Activated CD8-positive, alpha-beta memory T cell treated with anti-CD3 and anti-CD28 coated beads for 1 hour (primary cell): ENCODE data around the gene PDXK.

Experiments
- DNase-seq, 2 donors: peaks; one replicate each; pipeline ENCODE4 v3.0.0-alpha.2; 2020; ENCODE audit warnings: low read depth in 1 of 2; ENCODE audit errors: extremely low read depth in 1 of 2

PDXK gene

GRCh38 chr21:43778469-43779335, 59.8 kb downstream of the PDXK start:
- DNase-seq: no peak

GRCh38 chr21:43779660-43780059, 60.7 kb downstream of the PDXK start:
- DNase-seq: no peak

- no peak for DNase-seq
These were observed 62.9 kb downstream of the PDXK start for GRCh38 chr21:43781846-43782245.

DNA sequence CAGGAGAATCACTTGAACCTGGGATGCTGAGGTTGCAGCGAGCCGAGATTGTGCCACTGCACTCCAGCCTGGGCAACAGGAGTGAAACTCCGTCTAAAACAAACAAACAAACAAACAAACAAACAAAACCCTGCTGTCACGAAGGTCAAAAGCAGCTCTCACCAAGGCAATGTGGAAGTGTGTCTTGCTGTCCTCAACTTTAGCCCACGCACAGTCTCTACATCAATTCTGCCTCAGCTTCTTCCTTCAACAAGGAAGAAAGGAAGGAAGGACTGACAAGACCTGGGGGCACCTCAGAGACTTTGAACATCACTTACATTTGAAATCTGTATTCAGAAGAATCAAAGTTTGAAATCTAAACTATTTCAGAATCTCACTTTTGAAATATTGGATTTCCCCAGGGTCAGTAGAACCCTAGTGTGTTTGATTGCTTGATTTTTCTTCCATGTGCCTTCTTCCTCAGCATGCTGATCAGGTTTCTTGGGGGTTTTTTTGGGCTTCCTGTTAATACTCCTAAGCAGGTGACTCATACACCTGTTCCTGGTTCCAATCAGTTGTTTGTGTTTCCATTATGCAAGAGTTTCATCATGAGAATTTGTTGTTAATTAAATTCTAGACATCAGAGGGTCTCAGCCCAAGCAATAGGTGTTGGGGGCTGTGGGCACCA, 63.6 kb downstream of the PDXK start:
- no peak for DNase-seq

GRCh38 chr21:43783098-43783700, 64.3 kb downstream of the PDXK start:
- no peak for DNase-seq

DNA sequence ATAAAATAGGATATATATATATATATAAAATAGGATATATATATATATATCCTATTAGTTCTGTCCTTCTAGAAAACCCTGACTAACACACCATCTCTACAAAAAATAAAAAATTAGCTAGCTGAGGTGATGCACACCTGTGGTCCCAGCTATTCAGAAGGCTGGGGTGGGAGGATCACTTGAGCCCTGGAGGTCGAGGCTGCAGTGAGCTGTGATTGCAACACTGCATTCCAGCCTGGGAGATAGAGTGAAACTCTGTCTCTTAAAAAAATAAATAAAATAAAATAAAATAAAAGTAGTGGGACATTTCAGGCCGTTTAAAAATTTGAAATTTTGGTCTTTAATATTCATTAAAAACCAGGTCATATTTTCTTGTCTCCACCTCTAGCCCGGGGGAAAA, 66.2 kb downstream of the PDXK start:
- no peak for DNase-seq

DNA sequence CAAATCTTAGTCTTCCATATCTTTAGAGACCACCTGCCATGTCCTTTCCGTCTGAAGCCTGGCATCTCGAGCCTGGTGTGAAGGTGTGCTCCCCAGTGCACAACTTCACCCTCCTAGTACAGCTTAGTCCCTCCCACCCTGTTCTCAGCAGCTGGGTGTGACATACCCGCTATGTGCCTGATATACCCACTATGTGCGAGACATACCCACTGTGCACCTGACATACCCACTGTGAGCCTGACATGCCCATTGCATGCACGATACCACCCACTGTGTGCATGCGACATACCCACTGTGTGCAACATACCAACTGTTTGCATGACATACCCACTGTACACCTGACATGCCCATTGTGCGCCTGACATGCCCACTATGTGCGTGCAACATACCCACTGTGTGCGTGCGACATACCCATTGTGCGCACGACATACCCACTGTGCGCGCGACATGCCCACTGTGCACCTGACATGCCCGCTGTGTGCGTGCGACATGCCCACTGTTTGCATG, 67.4 kb downstream of the PDXK start:
- no peak for DNase-seq

GRCh38 chr21:43786807-43787440, 68.0 kb downstream of the PDXK start:
- DNase-seq: no peak

- peak; percentile 77 to 94 for DNase-seq
These were observed 70.5 kb downstream of the PDXK start, which contains the start of gene RRP1 for GRCh38 chr21:43789276-43790009. Gene RRP1 (plus strand): TSS chr21:43789577. CDS start chr21:43789630, 53 bp downstream.

DNA sequence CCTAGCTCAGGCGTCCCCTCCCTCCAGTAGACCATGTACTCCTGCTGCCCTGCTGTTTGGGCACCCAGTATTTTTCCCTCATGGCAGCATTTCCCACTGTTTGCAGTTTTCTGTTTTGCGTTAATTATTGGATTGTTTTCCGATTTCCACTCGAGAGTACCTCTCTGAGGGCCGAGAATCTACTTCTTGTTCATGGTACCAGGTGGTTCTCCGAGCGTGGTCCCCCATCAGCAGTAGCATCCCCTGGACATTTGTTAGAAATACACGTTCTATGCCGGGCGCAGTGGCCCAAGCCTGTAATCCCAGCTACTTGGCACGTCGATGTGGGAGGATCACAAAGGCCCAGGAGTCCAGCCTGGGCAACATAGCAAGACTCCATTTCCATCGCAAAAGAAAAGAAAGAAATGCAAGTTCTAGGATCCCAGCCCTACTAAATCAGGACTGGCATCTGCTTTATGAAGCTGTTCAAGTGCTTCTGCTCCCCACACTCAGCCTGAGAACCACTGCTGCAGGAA, 71.1 kb downstream of the PDXK start:
- DNase-seq: no peak

GRCh38 chr21:43792406-43792805, 73.5 kb downstream of the PDXK start:
- no peak for DNase-seq

DNA sequence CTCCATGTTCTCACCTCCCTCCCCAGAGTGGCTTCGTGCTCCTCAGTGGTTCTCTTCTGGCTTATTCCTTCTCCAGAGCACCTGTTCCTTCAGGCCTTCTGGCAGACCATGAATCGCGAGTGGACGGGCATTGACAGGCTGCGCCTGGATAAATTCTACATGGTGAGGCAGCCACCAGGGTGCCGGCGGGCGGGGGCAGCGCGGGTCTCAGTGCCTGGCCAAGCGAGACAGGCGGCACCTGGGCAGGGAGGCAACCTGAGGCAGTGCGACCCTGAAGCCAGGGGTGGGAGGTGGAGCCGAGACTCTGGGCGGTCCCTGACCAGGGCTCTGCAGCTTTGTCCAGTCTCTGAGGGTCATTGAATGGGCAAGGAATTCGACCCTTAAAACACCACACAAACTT, 74.3 kb downstream of the PDXK start:
- no peak for DNase-seq

DNA sequence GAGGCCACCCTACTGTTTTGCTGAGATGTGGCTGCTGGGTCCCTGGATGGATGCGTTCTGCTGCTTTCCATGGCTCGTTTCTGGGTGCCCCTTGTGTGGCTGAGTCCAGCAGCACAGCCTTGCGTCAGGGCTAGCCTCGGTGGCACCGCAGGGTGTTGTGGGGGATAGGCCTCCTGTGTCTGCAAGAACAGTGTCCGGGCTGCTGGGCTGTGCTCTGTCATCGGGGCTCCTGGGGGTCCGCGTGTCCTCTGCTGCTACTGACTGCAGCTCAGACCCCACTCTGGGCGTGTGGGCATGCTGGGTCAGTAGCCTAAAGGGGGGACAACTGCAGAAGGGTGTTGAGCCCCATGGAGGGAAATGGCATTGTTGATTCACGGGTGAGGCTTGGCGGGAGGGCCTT, 75.4 kb downstream of the PDXK start:
- DNase-seq: no peak

DNA sequence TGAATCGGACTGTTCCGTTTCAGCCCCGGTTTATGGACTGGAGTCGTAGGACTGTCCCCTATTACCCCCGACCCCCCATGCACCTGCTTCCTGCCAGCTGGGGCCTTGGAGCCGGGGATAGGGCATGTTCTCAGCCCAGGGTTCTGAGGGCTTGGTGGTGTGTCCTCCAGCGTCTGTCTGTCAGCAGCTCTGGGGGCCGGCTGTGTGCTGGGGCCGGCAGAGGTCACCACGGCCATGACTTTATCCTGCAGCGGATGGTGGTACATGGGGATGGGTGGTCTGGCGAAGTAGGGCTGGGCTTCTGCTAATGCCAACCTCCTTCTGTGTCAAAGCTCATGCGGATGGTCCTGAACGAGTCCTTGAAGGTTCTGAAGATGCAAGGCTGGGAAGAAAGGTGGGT, 75.9 kb downstream of the PDXK start:
- no peak for DNase-seq

DNA sequence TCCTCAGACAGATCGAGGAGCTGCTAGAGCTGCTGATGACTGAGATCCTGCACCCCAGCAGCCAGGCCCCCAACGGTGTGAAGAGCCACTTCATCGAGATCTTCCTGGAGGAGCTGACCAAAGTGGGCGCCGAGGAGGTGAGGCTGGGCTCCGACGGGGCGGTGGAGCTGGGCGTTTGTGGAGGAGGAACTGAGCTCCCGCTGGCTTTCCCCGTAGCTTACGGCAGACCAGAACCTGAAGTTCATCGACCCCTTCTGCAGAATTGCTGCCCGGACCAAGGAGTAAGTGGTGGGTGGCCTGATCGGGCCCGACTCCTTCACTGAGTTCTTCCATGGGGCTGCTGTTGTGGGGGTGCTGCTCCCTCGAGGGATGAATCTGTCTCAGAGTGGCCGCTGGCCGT, 78.5 kb downstream of the PDXK start:
- no peak for DNase-seq

- DNase-seq: no peak
These were observed 79.2 kb downstream of the PDXK start for GRCh38 chr21:43797925-43798715.

- DNase-seq: no peak
These were observed 80.4 kb downstream of the PDXK start for GRCh38 chr21:43799301-43799840.

GRCh38 chr21:43800124-43800523, 81.2 kb downstream of the PDXK start:
- no peak for DNase-seq

DNA sequence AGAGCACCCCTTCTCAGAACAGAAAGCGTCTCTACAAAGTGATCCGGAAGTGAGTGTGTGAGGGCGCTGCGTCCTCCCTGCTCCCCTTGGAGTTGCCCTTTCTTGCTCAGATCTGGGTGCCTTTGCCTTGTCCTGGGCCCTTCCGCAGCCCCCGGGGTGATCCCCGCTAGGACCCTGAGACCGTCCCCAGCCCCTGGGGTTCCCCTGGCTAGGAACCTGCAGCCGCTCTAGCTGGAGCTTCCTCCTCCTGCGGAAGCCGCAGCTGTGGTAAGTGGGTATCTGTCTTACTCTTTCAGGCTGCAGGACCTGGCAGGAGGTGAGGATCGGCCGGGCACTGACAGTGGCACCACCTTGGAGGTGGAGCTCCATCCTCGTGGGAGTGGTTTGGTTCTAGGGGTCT, 81.6 kb downstream of the PDXK start:
- DNase-seq: no peak
